ENCODE measurements around the gene FOXO3. TPM values are rescaled to one million over a fixed set of nuclear protein-coding genes. Genes with fewer than 3 reads are reported as not detected.

FOXO3 gene
- total RNA-seq (10 to 100 TPM; 26.8 to 87.9 (median 38.7) TPM), polyA plus RNA-seq (10 to 100 TPM; 11.6 to 39.1 TPM)
- long read RNA-seq, donor 1, full-length matches to known transcripts = 62 of 101 reads
- long read RNA-seq, donor 1, partial matches to known transcripts = 27 of 101 reads
- long read RNA-seq, donor 1, other reads (novel, unspliced or antisense) = 12 of 101 reads
- long read RNA-seq, donor 2, full-length matches to known transcripts = 13 of 55 reads
- long read RNA-seq, donor 2, partial matches to known transcripts = 27 of 55 reads
- long read RNA-seq, donor 2, other reads (novel, unspliced or antisense) = 15 of 55 reads
- long read RNA-seq, donor 3, full-length matches to known transcripts = 61 of 102 reads
- long read RNA-seq, donor 3, partial matches to known transcripts = 26 of 102 reads
- long read RNA-seq, donor 3, other reads (novel, unspliced or antisense) = 15 of 102 reads

DNA sequence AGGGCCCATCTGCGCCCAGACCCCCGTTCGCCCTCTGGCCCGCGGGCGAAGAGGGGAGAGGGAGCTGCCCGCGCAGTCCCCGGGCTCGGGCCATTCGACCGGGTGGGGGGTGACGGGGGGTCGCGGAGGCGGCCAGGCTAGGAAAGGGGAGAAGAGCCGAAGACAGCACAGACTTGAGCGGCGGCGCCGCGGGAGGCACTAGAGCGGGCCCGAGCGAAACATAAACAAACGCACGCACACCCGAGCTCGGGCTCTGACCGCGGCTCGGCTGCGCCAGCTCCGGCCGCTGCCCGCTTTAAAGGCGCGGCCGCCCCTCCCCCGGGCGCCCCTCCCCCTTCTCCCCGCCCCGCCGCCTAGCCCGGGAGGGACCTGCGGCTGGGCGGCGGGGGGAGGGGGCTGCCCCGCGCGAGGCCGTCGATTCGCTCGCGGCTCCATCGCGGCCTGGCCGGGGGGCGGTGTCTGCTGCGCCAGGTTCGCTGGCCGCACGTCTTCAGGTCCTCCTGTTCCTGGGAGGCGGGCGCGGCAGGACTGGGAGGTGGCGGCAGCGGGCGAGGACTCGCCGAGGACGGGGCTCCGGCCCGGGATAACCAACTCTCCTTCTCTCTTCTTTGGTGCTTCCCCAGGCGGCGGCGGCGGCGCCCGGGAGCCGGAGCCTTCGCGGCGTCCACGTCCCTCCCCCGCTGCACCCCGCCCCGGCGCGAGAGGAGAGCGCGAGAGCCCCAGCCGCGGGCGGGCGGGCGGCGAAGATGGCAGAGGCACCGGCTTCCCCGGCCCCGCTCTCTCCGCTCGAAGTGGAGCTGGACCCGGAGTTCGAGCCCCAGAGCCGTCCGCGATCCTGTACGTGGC, at the start of gene FOXO3:
TSS of gene FOXO3 (plus strand) at position 455 of the 846 bp plus-strand sequence. CDS start at position 747, 292 bp downstream.
- Histone ChIP-seq H3K27ac (peak within 1 kb of the TSS; percentile 94 to 100 (median 99)), H3K4me1 (peaks cover 5 to 55% (median 41%) of the 10 kb centered on the region in 12 donors), H3K4me3 (peak within 1 kb of the TSS; percentile 69 to 99 (median 96)), H3K9me3 (no peaks in the 10 kb centered on the region), H3K27me3 (no peaks in the 10 kb centered on the region), H3K36me3 (peaks cover 0 to 4% (median 0%) of the 10 kb centered on the region in 9 donors)
- DNase-seq (peak; percentile 92 to 96 (median 93)), ATAC-seq (peak; percentile 12 to 70 (median 58))
- TF ChIP-seq, protein P1, sequence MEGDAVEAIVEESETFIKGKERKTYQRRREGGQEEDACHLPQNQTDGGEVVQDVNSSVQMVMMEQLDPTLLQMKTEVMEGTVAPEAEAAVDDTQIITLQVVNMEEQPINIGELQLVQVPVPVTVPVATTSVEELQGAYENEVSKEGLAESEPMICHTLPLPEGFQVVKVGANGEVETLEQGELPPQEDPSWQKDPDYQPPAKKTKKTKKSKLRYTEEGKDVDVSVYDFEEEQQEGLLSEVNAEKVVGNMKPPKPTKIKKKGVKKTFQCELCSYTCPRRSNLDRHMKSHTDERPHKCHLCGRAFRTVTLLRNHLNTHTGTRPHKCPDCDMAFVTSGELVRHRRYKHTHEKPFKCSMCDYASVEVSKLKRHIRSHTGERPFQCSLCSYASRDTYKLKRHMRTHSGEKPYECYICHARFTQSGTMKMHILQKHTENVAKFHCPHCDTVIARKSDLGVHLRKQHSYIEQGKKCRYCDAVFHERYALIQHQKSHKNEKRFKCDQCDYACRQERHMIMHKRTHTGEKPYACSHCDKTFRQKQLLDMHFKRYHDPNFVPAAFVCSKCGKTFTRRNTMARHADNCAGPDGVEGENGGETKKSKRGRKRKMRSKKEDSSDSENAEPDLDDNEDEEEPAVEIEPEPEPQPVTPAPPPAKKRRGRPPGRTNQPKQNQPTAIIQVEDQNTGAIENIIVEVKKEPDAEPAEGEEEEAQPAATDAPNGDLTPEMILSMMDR (IDR thresholded peaks at IDR 0.05) = no peak
- peak; percentile 55 to 96 for TF ChIP-seq POLR2A (IDR thresholded peaks at IDR 0.05)
- intact Hi-C loops (cut with DNase I) = loop anchor here in 8 of 10 donors (2.0 to 10.0 kb wide), 6 partner anchors 47 to 277 kb away; no protein-coding TSS in a partner anchor
- 0 to 3% (median 1%) methylated on average over 20 to 110 of the region's 110 CpGs for WGBS, 4 donors

DNA sequence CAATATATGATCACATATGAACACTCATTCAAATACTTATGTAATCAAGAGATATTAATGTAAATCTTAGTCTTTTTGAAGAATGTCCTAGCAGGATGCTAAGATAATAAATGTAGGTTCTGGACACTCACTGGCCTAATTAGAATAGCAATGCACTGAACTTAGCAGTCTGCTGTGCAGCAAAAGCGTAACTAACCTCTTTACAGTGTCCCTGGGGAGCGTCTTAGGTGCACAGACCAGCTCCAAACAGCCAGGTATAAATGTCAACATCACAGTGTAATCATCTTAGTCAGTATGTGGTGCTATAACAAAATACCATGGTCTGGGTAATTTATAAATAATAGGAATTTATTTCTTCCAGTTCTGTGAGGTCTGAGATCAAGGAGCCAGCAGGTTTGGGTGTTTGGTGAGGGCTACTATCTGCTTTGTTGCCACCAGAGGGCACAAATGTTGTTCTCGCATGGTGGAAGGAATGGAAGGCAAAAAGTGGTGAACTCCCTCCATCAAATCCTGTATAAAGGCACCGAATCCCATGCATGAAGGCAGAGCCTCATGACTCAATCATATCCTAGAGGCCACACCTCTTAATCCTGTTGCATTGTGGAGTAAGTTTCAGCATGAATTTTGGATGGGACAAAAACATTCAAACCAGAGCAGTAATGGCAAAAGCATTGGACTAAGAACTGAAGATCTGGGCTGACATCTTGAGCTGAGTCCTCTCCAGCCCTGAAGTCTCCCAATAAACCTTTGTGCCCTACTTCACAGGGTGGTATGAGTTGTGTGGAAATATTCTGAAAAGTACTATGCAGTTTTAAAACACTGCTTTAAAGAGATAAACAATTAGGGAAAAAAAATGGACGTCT, 41.8 kb upstream of the FOXO3 start:
- H3K27me3 ChIP-seq = no peaks in the 10 kb centered on the region
- H3K9me3 ChIP-seq = no peaks in the 10 kb centered on the region
- 84 to 88% (median 86%) methylated on average over 5 of the region's 5 CpGs for WGBS, 4 donors
- peaks cover 0 to 35% (median 15%) of the 10 kb centered on the region in 9 donors for H3K36me3 ChIP-seq
- H3K4me1 ChIP-seq = no peaks in the 10 kb centered on the region
- intact Hi-C loops (cut with DNase I) = no loop called here
- DNase-seq = no peak
- no peak overlapping the region for H3K4me3 ChIP-seq
- no peak for TF ChIP-seq POLR2A (IDR thresholded peaks at IDR 0.05)
- TF ChIP-seq, protein P1 (IDR thresholded peaks at IDR 0.05) = peak in 7 of 12 donors; percentile 11 to 33 (median 28)
- no peak for ATAC-seq
- H3K27ac ChIP-seq = no peak overlapping the region

DNA sequence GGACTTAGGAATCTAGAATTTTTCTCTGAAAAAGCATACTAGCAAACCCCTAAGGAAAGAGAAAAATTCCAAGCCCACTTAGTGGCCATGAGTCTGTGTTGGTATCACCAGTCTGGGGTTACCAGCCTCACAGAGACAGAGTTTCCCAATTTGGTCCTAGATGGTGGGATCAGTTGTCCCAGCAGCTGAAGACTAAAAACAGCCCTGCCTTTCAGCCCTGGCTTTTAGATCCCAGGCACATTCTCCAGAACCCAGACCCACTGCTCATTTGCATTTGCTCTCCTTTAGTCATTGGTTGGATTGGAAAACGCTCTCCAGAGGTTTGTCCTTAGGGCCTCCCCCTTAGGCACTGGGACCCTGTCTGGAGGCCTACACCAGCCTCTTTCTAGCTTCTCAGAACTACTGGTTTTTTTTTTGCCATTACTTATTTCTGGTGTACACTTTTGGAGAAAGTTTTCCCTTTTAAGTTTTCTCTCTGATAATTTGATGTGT, 39.1 kb upstream of the FOXO3 start:
- Histone ChIP-seq H3K36me3 (peaks cover 0 to 35% (median 15%) of the 10 kb centered on the region in 9 donors), H3K4me3 (no peak overlapping the region), H3K27ac (no peak overlapping the region), H3K27me3 (no peaks in the 10 kb centered on the region), H3K9me3 (no peaks in the 10 kb centered on the region), H3K4me1 (no peaks in the 10 kb centered on the region)
- DNase-seq (no peak), ATAC-seq (no peak)
- no peak for TF ChIP-seq POLR2A (IDR thresholded peaks at IDR 0.05)
- intact Hi-C loops (cut with DNase I) = loop anchor here in 4 of 10 donors (5.0 to 10.0 kb wide), 3 partner anchors 537 to 547 kb away; no protein-coding TSS in a partner anchor
- 86 to 98% (median 90%) methylated on average over 1 of the region's 1 CpG for WGBS, 4 donors

DNA sequence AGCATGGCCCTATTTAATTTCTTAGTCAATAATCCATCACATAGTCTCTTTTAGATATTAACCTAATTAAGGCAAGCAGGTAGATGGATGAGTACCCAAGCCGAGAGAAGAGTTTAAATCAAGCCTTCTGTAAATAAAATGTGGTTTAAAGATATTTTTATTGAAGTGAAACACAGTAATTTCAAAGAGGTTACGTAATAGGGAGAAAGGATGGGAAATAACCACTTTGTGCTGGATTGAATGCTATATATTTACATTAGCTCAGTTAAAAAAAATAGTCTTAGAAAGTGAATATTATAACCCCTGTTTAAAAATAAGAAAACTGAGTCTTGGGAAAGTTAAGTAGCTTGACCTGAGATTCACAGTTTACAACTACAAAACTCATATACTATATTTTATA, 37.0 kb upstream of the FOXO3 start:
- ATAC-seq (no peak), DNase-seq (no peak)
- Histone ChIP-seq H3K4me1 (no peaks in the 10 kb centered on the region), H3K27me3 (no peaks in the 10 kb centered on the region), H3K9me3 (no peaks in the 10 kb centered on the region), H3K4me3 (no peak overlapping the region), H3K27ac (no peak overlapping the region), H3K36me3 (peaks cover 0 to 35% (median 15%) of the 10 kb centered on the region in 9 donors)
- intact Hi-C loops (cut with DNase I) = loop anchor here in 4 of 10 donors (5.0 to 10.0 kb wide), 3 partner anchors 539 to 549 kb away; no protein-coding TSS in a partner anchor
- no peak for TF ChIP-seq POLR2A (IDR thresholded peaks at IDR 0.05)
- TF ChIP-seq, protein P1 (IDR thresholded peaks at IDR 0.05) = no peak
- 92 to 96% (median 94%) methylated on average over 2 of the region's 2 CpGs for WGBS, 4 donors

All from heart left ventricle (tissue), 16 donors.